ENCODE measurements around the gene ROBO1. TPM values are rescaled to one million over a fixed set of nuclear protein-coding genes. Genes with fewer than 3 reads are reported as not detected.

ROBO1 gene
- total RNA-seq, 4 donors from 2014 or later: 8.6 to 26.3 (median 16.6) TPM

DNA sequence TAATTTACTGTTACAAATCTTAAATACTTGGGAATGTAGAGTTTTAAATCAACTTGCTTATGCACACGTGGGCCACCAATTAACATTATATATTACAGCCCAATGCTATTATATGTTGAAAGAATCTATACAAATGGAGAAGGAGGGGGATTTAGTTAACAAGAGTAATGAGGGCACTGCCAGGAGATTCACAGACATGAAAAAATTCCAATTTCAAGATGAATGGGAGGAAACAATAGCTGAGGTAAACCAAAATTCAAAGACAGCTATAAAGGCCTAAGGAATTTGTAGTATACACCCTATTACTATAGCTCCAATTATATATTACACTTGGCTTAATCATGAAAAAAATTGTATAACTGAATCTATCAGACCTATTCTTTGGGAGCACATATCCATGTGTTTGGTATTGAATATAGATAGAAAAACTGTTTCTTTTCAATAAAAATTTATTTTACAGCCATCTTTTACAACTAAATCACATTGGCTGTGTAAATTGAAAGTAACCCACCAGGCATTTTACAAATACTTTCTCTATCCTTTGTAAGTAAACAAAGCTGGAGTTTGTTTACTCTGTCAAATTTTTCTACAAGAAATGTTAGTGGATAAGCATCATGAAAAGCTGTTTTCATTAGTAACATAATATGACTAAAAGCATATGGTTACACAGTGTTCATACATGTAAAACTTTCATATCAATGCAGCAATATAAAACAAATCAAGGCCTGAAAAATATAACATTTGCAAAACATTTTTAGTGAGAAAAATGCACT is 1045.8 kb downstream of the ROBO1 start:
- TF ChIP-seq, protein P1, sequence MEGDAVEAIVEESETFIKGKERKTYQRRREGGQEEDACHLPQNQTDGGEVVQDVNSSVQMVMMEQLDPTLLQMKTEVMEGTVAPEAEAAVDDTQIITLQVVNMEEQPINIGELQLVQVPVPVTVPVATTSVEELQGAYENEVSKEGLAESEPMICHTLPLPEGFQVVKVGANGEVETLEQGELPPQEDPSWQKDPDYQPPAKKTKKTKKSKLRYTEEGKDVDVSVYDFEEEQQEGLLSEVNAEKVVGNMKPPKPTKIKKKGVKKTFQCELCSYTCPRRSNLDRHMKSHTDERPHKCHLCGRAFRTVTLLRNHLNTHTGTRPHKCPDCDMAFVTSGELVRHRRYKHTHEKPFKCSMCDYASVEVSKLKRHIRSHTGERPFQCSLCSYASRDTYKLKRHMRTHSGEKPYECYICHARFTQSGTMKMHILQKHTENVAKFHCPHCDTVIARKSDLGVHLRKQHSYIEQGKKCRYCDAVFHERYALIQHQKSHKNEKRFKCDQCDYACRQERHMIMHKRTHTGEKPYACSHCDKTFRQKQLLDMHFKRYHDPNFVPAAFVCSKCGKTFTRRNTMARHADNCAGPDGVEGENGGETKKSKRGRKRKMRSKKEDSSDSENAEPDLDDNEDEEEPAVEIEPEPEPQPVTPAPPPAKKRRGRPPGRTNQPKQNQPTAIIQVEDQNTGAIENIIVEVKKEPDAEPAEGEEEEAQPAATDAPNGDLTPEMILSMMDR (IDR thresholded peaks at IDR 0.05): no peak
- H3K36me3 ChIP-seq: no peaks in the 10 kb centered on the region
- intact Hi-C loops (cut with DNase I): no loop called here
- H3K27ac ChIP-seq: no peak overlapping the region
- H3K4me1 ChIP-seq: no peaks in the 10 kb centered on the region
- no peak overlapping the region for H3K4me3 ChIP-seq (replicated peaks in 1 of 3)
- H3K9me3 ChIP-seq: no peaks in the 10 kb centered on the region
- 0 to 81% methylated on average over 1 of the region's 1 CpG for WGBS, 2 donors
- DNase-seq: no peak
- no peaks in the 10 kb centered on the region for H3K27me3 ChIP-seq

DNA sequence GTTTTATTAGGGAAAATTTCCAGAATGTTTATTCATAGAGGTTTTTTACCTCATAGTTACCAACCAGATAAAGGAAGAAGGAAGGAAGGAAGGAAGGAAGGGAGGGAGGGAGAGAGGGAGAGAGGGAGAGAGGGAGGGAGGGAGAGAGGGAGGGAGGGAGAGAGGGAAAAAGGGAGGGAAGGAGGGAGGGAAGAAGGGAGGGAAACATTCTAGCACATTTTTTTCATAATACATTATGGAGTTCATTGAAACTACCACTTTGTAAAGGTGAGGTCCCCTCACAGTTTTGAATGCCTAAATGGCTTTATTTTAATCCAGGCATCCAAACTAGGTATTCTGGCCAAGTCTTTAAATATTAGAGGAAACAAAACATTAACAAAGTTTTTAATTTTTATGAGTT is 1049.1 kb downstream of the ROBO1 start:
- Histone ChIP-seq H3K4me1 (no peaks in the 10 kb centered on the region), H3K9me3 (no peaks in the 10 kb centered on the region), H3K36me3 (no peaks in the 10 kb centered on the region), H3K27me3 (no peaks in the 10 kb centered on the region), H3K27ac (no peak overlapping the region), H3K4me3 (replicated peaks in 1 of 3) (no peak overlapping the region)
- DNase-seq: no peak
- no peak for TF ChIP-seq POLR2A (IDR thresholded peaks at IDR 0.05)
- TF ChIP-seq, protein P1 (IDR thresholded peaks at IDR 0.05): no peak
- intact Hi-C loops (cut with DNase I): no loop called here

DNA sequence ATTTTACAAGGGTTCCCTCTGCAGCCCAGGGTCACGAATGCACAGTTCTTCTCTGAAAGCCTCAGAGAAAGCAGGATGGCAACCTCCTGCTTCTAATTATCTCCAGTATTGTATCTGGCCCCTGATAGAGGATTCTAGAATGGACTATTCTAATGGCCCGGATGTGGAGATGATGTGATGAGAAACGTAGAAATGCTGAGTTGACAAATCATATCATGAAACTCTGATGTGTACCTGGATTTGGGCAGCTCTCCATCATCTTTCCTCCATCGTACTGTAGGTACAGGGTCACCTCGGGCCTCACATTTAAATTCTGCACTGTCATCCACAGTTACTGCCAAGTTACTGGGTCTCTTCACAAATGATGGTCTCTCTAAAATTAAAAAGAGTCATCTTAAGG is 1050.8 kb downstream of the ROBO1 start:
- no peaks in the 10 kb centered on the region for H3K27me3 ChIP-seq
- H3K36me3 ChIP-seq: no peaks in the 10 kb centered on the region
- H3K27ac ChIP-seq: no peak overlapping the region
- TF ChIP-seq, protein P1 (IDR thresholded peaks at IDR 0.05): no peak
- H3K4me3 ChIP-seq (replicated peaks in 1 of 3): no peak overlapping the region
- intact Hi-C loops (cut with DNase I): no loop called here
- 93 to 94% methylated on average over 5 of the region's 5 CpGs for WGBS, 2 donors
- DNase-seq: no peak
- no peaks in the 10 kb centered on the region for H3K4me1 ChIP-seq
- no peaks in the 10 kb centered on the region for H3K9me3 ChIP-seq

DNA sequence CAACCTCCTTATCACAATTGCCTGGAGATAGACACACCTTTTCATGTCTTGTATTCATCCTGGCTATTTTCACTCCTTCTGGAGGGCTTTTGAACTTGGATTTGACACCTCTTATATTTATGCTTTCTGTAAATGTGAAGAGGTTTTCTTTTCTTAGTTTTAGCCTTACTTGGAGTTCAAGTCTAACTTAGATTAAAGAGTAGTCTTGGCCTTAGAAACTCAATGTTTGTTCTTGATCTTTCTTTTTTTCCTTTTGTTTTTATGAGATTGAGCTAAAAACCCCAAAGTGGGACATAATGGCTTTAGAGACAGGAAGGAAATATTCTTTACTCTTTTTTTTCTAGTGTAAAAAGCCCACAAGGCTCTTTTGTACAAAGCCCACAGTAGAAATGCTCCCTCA is 1054.9 kb downstream of the ROBO1 start:
- H3K36me3 ChIP-seq: no peaks in the 10 kb centered on the region
- H3K27ac ChIP-seq: no peak overlapping the region
- intact Hi-C loops (cut with DNase I): no loop called here
- no peak for TF ChIP-seq POLR2A (IDR thresholded peaks at IDR 0.05)
- TF ChIP-seq, protein P1 (IDR thresholded peaks at IDR 0.05): no peak
- no peaks in the 10 kb centered on the region for H3K9me3 ChIP-seq
- H3K27me3 ChIP-seq: no peaks in the 10 kb centered on the region
- no peaks in the 10 kb centered on the region for H3K4me1 ChIP-seq
- DNase-seq: no peak
- no peak overlapping the region for H3K4me3 ChIP-seq (replicated peaks in 1 of 3)

DNA sequence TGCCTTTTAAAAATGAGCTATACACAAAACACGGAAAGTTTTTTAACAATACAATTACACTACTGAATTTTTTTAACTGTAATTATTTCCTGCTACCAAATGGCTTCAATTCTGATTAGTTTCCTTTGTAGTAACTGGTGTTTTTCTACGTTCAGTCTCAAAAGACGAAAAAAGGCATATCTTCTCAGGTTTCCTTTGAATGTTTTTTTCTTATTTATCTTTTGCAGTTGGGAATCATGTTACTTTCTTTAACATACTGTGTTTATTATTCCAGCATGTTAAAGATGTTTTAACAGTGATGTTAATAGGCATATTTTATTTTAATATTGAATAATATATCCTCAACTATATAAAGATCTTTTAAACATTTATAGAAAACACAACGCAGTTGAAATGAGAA is 1055.5 kb downstream of the ROBO1 start:
- no peaks in the 10 kb centered on the region for H3K27me3 ChIP-seq
- no peak for TF ChIP-seq POLR2A (IDR thresholded peaks at IDR 0.05)
- TF ChIP-seq, protein P1 (IDR thresholded peaks at IDR 0.05): no peak
- 40 to 80% methylated on average over 4 of the region's 4 CpGs for WGBS, 2 donors
- no peaks in the 10 kb centered on the region for H3K36me3 ChIP-seq
- no peaks in the 10 kb centered on the region for H3K4me1 ChIP-seq
- H3K9me3 ChIP-seq: no peaks in the 10 kb centered on the region
- intact Hi-C loops (cut with DNase I): no loop called here
- no peak for DNase-seq
- H3K27ac ChIP-seq: no peak overlapping the region
- no peak overlapping the region for H3K4me3 ChIP-seq (replicated peaks in 1 of 3)

Data from thyroid gland (tissue), 4 donors.